GM19397 (cell line): ENCODE results near the gene NMD3.
"Not testable (repeated sequence)": the region's sequence is repeated elsewhere in the genome, so short reads cannot be mapped to it uniquely, and the experiment has no call there.

ENCODE experiments used
- ATAC-seq: cut with Tn5 transposase; IDR thresholded peaks from one replicate; pipeline ENCODE4 v1.9.1; 2021; ENCODE audit warnings: mild to moderate bottlenecking, moderate library complexity; ENCODE audit not compliant: unreplicated experiment

Gene NMD3

GRCh38 chr3:161220850-161221753 lies at the start of gene NMD3:
TSS of gene NMD3 (plus strand) at chr3:161221311. CDS start at chr3:161222014, 703 bp downstream.
- peak; percentile 99 for ATAC-seq

DNA sequence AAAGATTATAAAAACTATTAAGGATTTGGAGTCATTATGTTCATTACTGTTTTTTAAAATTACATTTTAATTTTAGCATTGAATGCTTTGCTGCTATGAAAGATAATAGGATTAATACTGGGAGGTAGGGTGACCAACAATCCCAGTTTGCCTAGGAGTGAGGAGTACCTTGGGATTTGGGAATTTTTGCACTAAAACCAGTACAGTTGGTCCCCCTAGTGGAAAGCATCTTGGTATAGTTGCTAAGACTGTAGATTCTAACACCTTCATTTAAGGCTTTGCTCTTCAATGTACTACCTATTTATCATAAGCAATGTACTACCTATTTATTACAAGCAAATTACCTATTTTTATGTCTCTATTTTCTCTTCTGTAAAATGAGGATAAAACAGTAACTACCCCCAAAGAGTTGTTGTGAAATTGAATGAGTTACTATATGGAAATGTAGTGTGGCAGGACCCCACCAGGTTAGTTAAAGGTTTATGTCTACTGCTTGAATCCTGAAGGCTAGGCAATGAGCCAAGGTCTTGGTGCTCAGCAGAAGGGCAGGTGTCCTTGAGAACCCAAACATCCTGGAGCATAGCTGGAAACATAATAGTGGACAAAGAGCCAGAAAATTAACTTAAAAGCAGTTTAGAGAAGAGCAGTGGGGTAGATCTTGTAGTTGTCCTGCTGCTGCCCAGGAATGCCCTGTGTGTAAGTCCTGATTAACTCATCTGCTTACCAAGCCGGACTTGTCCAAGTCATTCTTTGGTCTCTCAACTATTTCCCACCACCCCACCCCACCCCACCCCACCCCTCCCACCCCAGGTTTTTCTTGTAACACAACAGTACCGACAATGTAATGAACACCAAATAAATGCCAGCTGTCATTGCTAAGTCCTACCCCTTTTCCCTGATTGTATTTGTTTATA lies 49.2 kb upstream of the NMD3 start:
- ATAC-seq, result no peak

GRCh38 chr3:161175506-161175905 lies 45.6 kb upstream of the NMD3 start:
- no peak for ATAC-seq

GRCh38 chr3:161177991-161178390 lies 43.1 kb upstream of the NMD3 start:
- no peak for ATAC-seq

GRCh38 chr3:161181371-161181770 lies 39.7 kb upstream of the NMD3 start:
- ATAC-seq, result not testable (repeated sequence)

DNA sequence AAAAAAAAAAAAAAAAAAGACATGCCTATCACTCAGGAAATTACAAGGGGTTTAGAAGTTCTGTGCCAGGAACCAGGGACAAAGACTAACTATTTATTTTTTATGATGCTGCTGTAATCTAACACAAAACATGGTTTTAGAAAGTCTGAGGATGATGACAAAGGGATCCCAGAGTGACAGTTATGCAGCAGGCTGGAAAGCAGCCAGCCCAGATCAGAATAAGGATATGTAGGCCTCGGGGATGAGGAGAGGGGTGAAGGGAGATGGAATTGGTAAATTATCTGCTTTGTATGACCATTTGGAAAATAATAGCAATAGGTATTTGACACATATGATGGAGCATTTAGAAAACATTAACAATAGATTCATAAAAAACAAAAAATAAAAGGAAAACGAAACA lies 34.1 kb upstream of the NMD3 start:
- no peak for ATAC-seq

DNA sequence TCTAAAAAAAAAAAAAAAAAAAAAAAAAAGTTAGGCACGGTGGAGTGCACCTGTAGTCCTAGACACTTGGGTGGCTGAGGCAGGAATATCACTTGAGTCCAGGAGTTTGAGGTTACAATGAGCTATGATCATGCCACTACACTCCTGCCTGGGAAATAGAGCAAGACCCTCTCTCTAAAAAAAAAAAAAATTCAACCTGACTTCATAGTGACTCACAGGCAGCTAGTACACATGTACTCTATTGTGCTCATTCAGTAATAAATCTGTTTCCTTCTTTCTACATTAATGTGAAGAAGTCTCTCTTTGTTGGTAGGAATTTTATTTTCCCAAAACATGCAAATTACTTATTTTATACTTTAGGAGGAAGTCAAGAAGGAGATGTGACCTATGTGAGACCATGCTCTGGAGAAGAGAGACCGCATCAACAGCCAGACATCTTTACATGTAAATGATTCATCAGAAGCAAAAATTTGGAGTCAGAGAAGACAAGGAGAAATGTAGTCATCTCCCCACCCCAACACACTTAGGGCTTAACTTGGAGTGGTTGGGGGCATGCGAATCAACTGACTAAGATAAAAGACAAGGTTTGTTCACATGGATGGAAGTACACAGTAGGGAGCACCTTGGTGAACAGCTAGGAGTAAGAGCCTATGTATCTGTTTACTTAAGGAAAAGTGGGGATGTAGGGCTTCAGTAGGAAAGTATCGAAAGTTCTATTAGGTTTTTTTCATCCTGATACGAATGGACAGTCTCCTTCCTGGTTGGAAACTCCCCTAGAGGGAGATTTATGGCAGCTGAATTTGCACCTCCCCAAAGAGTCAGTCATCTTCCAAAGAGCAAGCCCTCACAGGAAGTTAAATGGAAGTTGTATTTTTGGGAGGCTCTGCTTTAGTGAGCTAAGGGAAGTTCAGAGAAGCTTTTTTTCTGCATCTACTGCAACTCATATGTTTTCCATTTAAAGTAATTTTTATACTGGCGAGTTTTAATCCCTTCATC lies 23.0 kb upstream of the NMD3 start:
- no peak for ATAC-seq

GRCh38 chr3:161199926-161200325 lies 21.2 kb upstream of the NMD3 start:
- ATAC-seq, result no peak

DNA sequence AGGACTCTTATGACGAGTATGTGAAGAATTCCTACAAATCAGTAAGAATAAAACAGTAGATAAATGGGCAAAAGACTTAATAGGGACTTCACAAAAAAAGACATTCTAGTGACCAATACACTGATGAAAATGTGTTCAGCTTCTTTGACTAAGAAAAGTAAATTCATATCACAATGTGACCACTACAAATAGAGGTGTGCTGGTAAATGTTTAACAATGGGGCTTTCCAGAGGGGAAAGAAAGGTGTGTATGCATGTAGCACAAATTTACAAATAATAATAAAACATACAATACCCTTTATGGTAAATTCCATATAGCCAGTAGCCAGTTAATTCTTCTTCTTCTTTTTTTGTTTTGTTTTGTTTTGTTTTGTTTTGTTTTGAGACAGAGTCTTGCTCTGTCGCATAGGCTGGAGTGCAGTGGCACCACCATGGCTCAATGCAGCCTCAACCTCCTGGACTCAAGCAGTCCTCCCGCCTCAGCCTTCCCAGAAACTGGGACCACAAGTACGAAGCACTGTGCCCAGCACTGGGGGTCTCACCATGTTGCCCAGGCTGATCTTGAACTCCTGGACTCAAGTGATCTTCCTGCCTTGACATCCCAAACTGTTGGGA lies 17.5 kb upstream of the NMD3 start:
- peak; percentile 84 for ATAC-seq

DNA sequence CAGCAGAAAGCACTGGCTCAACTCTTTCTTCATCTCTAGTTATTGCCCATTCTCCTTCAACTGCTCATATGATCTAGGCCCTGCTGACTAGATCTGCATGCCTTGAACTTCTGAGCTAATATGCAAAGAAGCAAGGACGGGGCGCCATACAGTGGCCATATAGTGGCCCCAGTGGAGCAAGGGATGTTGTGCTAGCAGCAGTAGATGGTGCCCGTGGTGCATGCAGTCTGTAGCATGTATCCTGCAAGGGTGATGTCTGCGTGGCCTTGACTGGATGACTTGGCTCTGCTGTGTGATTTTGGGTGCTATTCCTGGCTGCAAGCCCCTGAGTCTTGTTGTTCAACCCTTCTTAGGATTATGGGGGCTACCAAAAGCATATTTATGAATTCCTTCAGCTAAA lies 12.2 kb upstream of the NMD3 start:
- ATAC-seq, result no peak

- ATAC-seq, result no peak
Observed at GRCh38 chr3:161212171-161212771, 8.8 kb upstream of the NMD3 start.

- ATAC-seq, result no peak
Observed at GRCh38 chr3:161212906-161213305, 8.2 kb upstream of the NMD3 start.

DNA sequence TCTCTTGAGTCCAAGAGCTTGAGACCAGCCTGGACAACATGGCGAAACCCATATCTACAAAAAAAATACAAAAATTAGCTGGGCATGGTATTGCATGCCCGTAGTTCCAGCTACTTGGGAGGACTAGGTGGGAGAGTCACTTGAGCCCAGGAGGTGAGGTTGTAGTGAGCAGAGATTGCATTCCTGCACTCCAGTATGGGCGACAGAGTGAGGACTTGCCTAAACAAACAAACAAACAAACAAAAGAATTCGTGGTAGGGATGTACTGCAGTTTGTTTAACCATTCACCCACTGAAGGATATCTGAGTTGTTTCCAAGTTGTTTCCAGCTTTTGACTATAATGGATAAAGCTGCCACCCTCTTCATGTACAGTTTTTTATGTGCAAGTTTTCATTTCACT lies 7.5 kb upstream of the NMD3 start:
- ATAC-seq, result no peak

GRCh38 chr3:161215185-161215584 lies 5.9 kb upstream of the NMD3 start:
- ATAC-seq, result no peak

- no peak for ATAC-seq
Observed at GRCh38 chr3:161217496-161217895, 3.6 kb upstream of the NMD3 start.

GRCh38 chr3:161219495-161219894 lies 1.6 kb upstream of the NMD3 start:
- no peak for ATAC-seq

- ATAC-seq, result no peak
Observed at GRCh38 chr3:161221806-161222600, 892 bp downstream of the NMD3 start.

DNA sequence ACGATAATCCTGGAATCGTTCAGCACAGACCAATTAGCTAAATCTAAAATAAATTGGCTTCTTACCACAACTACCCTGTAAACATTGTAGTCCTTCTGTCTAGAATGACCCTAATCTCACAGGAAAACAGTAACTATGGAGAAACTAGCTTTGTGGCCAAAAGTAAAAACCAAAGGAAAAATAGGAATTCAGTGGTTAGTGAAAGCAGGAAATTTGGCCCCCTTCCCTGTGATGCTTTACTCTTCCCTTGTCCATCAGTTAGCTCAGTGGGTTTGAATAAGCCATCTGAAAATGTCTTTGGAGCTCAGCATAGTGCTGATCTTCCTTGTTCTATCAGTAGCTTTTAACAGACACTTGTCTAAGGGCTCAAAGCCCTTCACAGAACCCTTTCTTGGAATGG lies 1.6 kb downstream of the NMD3 start:
- ATAC-seq, result no peak

DNA sequence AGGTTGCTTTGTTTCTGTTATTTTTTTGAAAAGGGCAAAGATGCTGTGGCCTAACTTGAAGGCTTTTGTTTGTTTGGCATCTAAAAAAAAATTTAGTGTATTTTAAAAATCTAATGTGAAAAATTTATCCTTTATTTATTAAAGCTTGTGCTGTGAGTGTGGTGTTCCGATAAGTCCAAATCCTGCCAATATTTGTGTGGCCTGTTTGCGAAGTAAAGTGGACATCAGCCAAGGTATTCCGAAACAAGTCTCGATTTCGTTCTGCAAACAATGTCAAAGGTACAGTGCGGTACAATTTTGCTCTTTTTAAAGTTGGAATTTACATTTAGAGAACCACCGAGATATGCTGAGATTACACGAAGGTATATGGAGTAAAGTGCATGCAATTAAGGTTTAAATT lies 3.7 kb downstream of the NMD3 start:
- no peak for ATAC-seq
